ENCODE measurements around the gene ROR2.
"Not testable (repeated sequence)": the region's sequence is repeated elsewhere in the genome, so short reads cannot be mapped to it uniquely, and the experiment has no call there.

ROR2 gene

DNA sequence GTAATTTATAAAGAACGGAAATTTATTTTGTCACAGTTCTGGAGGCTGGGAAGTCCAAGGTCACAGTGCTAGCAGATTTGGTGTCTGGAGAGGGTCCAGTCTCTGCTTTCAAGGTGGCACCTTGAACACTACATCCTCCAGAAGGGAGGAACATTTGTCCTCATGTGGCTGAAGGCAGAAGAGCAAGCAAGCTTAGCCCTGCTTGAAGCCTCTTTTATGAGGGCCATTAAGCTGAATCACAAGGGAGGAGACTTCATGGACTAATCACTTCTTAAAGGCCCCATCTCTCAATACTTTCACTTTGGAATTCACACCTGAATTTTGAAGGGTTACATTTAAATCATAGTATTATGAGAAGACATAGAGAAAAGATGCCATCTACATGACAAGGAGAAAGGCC lies 311.0 kb downstream of the ROR2 start:
- DNase-seq (ENCODE audit: low read depth in 2 of 2), result no peak

DNA sequence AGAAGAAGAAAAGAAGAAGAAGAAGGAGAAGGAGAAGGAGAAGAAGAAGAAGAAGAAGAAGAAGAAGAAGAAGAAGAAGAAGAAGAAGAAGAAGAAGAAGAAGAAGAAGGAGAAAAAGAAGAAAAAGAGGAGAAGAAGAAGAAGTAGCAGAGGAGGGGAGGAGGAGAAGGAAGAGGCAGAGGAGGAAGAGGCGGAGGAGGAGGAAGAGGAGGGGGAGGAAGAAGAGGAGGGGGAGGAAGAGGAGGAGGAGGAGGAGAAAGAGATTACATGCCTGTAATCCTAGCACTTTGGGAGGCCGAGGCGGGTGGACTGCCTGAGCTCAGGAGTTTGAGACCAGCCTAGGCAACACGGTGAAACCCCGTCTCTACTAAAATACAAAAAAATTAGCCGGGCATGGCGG lies 315.2 kb downstream of the ROR2 start:
- not testable (repeated sequence) for DNase-seq (ENCODE audit: low read depth in 2 of 2)

DNA sequence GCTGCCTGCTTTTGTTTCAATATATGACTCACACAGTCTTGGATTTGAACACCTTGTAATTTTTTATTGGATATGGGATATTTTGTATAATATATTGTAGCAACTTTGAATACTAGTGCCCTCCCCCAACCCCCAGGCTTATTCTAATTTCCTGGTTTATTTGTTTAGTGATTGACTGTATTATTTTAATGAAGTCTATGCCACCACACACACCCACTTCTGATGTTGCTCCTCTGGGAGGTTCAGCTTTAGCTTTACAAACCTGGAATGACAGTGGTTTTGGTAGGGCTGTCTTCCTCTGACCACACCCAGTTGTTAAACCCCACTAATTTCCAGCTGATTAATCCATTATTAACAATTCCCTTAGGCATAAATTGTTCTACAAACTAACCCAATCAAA lies 320.3 kb downstream of the ROR2 start:
- DNase-seq (ENCODE audit: low read depth in 2 of 2), result no peak

DNA sequence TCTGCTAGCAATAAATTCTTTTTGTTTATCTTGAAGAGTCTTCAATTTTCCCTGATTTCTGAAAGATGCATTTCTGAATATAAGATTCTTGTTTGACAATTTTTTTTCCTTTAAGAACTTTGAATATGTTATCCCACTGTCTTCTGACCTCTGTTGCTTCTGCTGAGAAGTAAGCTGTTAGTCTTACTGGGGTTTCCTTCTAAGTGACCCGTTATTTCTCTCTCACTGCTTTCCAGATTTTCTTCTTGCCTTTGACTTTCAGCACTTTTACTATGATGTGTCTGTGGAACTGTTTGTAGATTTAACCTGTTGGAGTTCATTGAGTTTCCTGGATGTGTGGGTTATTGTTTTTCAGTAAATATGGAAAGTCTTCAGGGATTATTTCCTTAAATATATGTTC lies 321.1 kb downstream of the ROR2 start:
- DNase-seq (ENCODE audit: low read depth in 2 of 2), result no peak

DNA sequence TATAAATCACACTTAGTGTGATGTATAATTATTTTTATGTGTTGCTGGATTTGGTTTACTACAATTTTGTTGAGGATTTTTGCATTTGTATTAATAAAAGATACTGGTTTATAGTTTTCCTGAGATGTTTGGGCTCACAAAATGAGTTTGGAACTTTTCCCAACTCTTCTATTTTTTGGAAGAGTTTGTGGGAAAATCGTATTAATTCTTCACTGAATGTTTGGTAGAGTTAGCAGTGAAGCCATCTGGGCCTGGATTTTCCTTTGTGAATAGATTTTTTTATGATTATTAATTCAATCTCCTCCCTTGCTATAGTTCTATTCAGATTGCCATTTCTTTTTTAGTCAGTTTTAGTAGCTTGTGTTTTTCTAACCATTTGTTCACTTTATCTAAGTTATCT lies 324.7 kb downstream of the ROR2 start:
- no peak for DNase-seq (ENCODE audit: low read depth in 2 of 2)

DNA sequence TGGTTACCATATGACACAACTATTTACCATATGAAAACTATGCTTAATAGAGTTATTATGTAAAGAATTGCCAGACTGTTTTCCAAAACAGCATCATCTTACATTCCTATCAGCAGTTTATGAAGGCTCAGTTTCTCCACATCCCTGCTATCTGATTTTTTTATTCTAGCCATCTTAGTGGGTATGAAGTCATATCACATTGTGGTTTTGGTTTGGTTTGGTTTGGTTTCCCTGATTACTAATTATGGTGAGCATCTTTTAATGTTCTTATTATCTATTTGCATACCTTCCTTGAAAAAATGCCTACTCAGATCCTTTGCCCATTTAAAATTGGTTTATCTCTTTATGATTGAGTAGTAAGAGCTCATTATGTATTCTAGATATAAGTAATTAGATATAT lies 327.0 kb downstream of the ROR2 start:
- DNase-seq (ENCODE audit: low read depth in 2 of 2), result no peak

DNA sequence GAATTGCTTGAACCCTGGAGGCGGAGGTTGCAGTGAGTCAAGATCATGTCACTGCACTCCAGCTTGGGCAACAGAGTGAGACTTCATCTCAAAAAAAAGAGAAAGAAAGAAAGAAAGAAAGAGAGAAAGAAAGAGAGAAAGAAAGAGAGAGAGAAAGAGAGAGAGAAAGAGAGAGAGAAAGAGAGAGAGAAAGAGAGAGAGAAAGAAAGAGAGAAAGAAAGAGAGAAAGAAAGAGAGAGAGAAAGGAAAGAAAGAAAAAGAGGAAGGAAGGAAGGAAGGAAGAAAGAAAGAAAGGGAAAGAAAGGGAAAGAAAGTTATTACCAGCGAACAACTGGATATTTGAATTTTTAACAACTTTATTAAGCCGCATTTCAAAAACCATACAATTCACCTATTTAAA lies 327.9 kb downstream of the ROR2 start:
- DNase-seq (ENCODE audit: low read depth in 2 of 2), result not testable (repeated sequence)

DNA sequence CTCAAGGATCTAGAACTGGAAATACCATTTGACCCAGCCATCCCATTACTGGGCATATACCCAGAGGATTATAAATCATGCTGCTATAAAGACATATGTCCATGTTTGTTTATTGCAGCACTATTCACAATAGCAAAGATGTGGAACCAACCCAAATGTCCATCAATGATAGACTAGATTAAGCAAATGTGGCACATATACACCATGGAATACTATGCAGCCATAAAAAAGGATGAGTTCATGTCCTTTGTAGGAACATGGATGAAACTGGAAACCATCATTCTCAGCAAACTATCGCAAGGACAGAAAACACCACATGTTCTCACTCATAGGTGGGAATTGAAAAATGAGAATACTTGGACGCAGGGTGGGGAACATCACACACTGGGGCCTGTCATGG lies 336.0 kb downstream of the ROR2 start:
- DNase-seq (ENCODE audit: low read depth in 2 of 2), result not testable (repeated sequence)

DNA sequence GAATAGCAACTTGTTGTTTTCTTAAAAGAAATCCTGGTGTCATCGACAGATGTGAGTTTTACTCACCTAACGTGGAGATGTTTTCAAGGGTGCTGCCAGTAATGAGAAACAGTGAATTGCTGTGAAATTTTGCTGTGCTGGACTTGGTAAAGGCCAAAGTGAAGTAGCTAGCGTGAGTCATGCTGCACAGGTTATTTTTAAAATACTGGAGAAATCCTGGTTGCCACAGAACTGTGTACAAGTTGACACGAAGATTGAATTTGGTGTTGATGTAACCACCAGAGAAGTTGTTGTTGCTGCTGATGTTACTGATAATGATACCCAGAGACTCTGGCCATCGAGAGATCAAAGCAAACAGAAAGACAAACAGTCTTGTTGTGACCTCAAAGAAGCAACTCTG lies 338.4 kb downstream of the ROR2 start:
- no peak for DNase-seq (ENCODE audit: low read depth in 2 of 2)

DNA sequence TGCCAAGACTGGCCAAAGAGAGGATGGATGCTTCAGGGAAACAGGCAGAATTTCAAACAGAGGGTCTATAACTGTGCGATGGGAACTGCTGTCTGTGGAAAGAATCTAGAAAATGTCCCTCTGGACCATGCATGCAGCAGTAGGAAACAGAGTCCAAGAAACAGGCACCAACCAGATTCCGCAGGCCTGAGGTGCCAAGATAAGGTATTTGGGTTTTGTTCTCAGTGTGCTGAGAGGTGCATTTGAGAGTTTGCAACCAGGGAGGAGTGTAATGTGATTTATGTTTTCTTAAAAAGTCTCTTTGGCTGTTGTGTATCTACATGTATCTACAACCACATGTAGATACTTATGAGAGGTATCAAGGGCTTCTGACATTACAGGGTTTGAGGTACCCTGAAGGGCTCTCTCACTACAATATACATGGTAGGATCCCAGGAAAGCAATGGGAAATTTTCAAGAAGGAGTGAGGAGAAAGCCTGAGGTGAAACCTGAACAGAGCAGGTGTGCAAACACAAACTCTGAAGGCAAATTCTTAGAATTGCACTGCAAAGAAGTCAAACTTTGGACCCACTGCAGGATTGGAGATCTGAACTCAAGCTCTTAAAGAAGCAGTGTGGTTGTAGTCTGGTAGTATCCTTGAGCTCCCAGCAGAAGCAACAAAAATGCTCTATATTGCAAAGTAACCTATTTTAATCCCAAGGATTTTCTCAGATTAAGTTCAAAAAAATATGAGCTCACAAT lies 343.6 kb downstream of the ROR2 start:
- DNase-seq (ENCODE audit: low read depth in 2 of 2), result no peak

DNA sequence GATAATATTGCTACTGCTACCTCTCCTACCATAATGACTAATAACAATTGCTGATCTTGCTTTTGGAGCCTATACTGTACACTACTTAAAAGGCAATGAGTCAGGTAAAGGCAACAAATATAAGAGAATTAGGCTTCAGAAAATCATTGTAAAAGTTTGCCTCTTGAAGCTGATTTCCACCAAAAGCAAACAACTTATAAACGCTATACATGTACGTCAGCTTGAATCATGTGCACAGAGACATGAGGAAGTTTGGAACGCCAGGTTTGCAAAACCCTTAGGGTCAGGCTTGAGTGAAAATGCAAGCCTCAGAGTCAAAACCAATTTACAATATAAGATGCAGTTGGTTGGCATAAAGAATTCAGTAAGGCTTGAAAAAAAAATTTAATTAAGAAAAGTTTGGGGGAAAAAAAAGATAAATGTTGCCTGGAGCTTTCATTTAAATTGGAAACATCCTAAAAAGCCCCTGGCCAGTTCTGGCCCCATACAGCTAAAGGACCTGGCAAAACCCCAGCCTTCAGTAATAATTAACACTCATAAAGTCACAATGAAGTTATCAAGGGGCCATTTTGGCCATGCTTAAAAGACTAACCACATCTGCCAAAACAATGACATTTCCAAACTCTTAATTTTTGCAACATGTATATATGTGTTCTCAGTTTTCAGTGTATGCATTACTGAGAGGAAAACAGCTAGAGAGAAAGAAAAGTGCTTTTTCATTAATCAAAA lies 345.4 kb downstream of the ROR2 start:
- no peak for DNase-seq (ENCODE audit: low read depth in 2 of 2)

DNA sequence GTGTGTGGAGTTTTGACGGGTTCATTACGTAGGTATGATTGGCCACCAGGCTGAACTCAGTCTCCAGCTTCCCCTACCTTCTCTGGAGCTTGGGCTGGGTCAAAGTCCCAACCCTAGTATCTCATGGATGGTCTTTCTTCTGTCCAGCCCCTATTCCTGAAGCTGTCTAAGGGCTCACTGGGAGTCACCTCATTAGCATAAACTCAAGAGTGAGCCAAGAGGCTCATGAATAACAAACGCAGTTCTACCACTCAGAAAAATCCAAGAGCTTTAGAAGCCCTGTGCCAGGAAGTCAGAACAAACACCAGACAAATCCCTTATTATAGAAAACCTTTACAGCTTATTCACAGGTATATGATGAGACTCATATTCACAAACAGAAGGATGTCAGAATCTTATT lies 346.1 kb downstream of the ROR2 start:
- DNase-seq (ENCODE audit: low read depth in 2 of 2), result no peak

DNA sequence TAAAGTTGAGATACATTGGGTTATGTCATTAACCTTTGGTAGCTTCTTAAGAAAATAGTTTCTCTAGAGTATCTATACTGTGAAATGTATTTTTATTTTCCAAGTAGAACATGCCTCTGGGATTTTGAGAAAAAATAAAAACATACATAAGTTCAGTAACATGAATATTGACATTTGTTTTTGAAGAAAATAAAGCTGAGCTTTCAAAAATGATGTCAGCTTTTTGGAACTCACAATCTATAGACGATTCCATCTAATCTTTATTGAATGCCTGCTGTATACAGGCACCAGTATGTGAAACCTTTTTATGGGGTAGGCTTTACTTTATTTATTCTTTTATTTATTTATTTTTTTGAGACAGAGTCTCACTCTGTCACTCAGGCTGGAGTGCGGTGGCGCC lies 350.5 kb downstream of the ROR2 start:
- DNase-seq (ENCODE audit: low read depth in 2 of 2), result no peak

DNA sequence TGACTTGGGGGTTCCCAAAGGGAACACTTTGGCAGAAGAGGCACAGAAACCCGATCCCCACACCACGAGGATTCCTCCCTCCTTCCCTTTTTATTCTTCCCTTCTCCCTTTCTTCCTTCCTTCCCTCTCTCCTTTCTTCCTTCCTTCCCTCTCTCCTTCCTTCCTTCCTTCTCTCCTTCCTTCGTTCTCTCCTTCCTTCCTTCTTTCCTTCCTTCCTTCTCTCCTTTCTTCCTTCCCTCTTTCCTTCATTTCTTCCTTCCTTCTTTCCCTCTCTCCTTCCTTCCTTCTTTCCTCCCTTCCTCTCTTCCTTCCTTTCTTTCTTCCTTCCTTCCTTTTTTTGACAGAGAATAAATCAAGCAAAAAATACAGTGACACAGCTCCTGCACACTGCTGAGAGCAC lies 358.4 kb downstream of the ROR2 start:
- no peak for DNase-seq (ENCODE audit: low read depth in 2 of 2)

DNA sequence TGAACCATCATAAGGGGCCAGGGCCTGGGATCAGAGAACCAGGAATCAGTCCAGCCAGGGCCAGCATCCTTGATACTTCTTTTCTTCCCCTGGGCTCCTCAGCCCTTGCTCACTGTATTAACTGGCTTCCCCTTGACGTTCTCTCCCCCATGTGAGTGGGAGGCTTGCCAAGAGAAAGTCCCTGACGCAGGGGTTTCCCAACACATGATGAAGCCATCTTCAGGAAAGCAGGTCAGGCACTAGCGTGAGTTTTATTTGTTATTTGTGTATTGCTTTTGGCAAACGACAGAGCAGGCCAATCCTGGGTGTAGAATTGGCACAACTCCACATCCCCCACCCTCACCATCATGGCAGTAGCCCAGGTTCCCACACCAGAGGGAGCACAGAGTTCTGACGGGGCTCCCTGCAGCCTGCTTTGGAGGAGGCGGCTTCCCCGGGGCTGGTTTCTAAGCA lies 360.9 kb downstream of the ROR2 start:
- peak; percentile 11 to 13 for DNase-seq (ENCODE audit: low read depth in 2 of 2)

DNA sequence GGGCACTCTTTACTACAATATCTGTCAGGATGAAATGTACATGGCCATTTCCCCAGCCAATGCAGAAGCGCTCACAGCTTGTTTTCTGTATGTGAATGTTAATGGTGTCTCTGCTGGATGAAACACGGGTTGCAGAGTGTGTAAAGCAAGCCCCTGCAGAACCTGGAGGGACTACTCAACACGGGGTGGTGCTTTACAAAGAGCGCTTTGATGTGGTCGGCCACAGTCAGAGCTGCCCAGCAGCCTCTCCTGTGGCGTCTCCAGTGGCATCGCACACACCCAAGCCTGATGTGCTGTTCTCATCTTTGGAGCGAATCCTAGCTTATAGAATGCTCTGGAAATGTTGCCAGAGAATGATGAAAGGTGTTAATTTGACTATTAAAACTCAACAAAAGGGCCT lies 363.7 kb downstream of the ROR2 start:
- DNase-seq (ENCODE audit: low read depth in 2 of 2), result no peak

DNA sequence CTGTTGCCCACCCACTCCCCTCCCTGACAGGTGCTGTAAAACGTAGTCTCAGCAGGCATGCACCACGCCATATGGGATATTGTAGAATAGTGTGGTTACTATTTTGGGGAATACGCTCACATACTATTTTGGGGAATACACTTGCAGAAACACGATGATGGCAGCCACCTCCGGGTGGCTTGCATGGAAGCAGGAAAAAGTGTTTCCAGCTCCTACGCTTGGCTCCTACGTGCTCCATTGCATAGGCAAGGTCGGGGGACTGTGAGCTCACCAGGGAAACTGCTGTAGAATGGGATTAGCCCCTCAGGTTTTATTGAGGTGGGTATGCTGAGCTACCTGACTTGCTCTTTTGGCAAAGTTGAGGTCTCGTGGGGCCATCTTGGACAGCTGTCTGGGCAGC lies 366.1 kb downstream of the ROR2 start:
- no peak for DNase-seq (ENCODE audit: low read depth in 2 of 2)

DNA sequence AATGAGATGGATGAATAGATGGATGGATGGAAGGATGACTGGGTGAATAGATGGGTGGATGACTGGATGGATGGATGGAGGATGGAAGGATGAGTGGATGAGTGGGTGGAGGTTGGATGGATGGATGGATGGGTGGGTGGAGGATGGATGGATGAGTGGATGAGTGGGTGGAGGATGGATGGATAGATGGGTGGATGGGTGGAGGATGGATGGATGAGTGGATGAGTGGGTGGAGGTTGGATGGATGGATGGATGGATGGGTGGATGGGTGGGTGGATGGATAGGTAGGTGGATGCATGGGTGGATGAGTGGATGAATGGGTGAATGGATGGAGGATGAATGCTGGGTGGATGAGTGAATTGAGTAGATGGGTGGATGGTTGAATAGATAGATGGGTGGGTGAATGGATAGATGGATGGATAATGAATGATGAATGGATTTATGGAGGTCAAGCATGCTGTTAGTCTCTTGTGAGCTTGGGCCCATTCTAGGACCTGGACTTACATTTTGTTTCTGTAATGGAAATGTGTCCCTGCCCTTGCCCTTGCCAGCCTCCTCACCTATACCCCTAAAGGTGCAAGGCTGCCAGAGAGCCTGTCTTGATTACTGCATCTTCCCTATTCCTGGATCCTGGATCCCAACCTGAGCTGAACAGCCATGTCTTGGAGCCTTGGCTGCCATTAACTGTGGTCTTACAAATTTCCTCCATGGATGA lies 366.7 kb downstream of the ROR2 start:
- no peak for DNase-seq (ENCODE audit: low read depth in 2 of 2)

DNA sequence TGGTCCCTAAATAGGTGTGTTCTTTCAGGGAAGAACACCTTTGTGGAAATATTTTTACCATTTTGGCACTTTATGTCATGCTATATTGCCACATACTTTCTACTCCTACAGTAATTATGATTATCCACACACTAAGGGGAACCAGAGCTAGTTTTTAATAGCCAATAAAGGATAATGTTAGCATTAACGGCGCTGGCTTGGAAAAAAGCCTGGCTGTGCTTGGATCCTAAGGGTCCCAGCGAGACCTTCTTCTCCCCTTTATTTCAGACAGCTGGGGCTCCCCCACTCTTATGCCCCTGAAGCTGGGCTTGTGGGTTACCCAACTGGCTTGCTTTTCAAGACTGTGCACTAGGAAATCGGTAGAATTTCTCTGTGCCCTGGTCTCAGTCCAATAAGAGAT lies 367.8 kb downstream of the ROR2 start:
- no peak for DNase-seq (ENCODE audit: low read depth in 2 of 2)

DNA sequence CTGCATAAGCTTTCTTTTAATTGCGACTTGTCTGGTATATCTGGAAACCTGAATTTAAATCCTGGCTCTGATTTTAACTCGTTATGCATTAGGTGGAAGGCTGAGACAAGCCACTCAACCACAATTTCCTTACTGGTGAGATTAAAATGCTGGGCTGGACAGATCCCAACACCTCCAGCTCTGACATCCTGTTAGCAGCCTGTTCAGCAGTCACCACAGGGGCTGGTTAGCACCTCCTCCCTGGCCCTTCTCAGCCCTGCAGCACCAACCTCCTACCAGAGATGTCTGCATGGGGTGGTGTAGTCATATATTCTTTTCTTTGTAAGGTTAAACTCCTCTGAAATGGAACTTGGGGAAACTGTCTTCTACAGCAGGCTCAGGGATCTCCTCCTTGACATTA lies 369.9 kb downstream of the ROR2 start:
- no peak for DNase-seq (ENCODE audit: low read depth in 2 of 2)

DNA sequence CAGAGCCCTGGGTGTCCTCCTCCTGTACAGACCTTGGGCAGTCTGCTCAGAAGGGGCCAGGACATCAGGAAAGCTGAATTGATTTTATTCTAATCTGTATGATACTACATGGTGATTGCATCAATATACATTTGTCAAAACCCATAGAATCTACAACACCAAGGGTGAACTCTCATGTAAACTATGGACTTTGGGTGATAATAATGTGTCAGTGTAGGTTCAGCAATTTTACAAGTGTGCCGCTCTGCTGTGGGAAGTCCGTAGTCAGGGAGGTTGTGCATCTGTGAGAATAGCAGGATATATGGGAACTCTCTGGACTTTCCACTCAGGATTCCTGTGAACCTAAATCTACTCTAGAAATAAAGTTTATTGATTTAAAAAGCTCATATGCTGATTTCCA lies 371.1 kb downstream of the ROR2 start:
- DNase-seq (ENCODE audit: low read depth in 2 of 2), result no peak

DNA sequence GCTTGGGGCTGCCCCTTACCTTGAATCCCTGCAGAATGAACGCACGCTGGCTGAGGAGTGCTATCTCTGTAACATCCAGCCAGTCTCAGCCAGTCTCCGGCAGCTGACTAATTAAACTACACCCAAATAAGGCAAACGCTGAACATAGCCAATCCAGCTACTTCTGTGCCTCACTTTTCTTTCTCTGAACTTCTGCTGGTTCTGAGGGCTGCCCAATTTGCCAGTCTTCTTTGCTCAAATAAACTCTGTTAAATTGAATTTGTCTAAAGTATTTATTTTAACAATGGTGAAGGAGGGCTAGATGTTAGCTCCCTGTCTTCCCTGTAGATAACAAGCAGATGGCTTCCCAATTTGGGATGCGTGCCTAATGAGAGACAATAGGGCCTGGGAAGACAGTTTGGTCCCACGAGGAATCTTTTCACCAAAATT lies 372.4 kb downstream of the ROR2 start:
- no peak for DNase-seq (ENCODE audit: low read depth in 2 of 2)

DNA sequence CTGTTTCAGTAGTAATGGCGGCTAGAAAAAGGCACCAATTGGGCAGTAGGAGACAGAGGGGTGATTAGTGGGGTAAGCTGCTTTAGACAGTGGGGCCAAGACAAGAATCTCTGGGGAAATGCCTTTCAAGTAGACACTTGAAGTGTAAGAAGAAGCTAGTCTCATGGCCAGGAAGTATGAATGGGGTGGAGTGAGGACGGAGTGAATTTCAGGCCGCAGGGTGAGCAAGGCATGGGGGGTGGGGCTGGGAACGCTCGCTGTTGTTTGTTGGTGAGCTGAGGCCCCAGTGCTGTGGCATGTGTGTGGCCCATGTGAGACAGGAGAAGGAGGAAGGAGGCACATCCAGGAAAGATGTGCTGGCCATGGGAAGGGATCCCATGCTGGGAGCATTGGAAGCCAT lies 377.2 kb downstream of the ROR2 start:
- DNase-seq (ENCODE audit: low read depth in 2 of 2), result no peak

Measured in fibroblast of skin of left biceps (primary cell).